ENCODE results near the gene PXMP2.

PXMP2 gene

GRCh38 chr12:132718644-132719043 lies 31.3 kb downstream of the PXMP2 start:
- H3K9ac ChIP-seq (ENCODE audit: low read length), result no peak overlapping the region
- no peaks in the 10 kb centered on the region for H3K4me1 ChIP-seq (ENCODE audit: control insufficient read depth, low read depth, low read length)
- H3K36me3 ChIP-seq (ENCODE audit: control insufficient read depth, low read depth, low read length), result peaks cover 51% of the 10 kb centered on the region
- H3K4me3 ChIP-seq (ENCODE audit: low read length), result no peak overlapping the region
- H3K27me3 ChIP-seq (ENCODE audit: control insufficient read depth, insufficient read depth, low read length), result no peaks in the 10 kb centered on the region
- no peak overlapping the region for H3K27ac ChIP-seq (ENCODE audit: low read length)
- H3K9me3 ChIP-seq (ENCODE audit: control insufficient read depth, low read depth, low read length), result no peaks in the 10 kb centered on the region

GRCh38 chr12:132719141-132719953 lies 32.0 kb downstream of the PXMP2 start:
- H3K4me3 ChIP-seq (ENCODE audit: low read length), result no peak overlapping the region
- H3K27me3 ChIP-seq (ENCODE audit: control insufficient read depth, insufficient read depth, low read length), result no peaks in the 10 kb centered on the region
- H3K36me3 ChIP-seq (ENCODE audit: control insufficient read depth, low read depth, low read length), result peaks cover 54% of the 10 kb centered on the region
- no peak overlapping the region for H3K9ac ChIP-seq (ENCODE audit: low read length)
- H3K9me3 ChIP-seq (ENCODE audit: control insufficient read depth, low read depth, low read length), result no peaks in the 10 kb centered on the region
- H3K27ac ChIP-seq (ENCODE audit: low read length), result no peak overlapping the region
- no peaks in the 10 kb centered on the region for H3K4me1 ChIP-seq (ENCODE audit: control insufficient read depth, low read depth, low read length)

GRCh38 chr12:132719954-132720324 lies 32.6 kb downstream of the PXMP2 start:
- Histone ChIP-seq H3K9me3 (ENCODE audit: control insufficient read depth, low read depth, low read length) (no peaks in the 10 kb centered on the region), H3K4me3 (ENCODE audit: low read length) (no peak overlapping the region), H3K36me3 (ENCODE audit: control insufficient read depth, low read depth, low read length) (peaks cover 54% of the 10 kb centered on the region), H3K4me1 (ENCODE audit: control insufficient read depth, low read depth, low read length) (no peaks in the 10 kb centered on the region), H3K27me3 (ENCODE audit: control insufficient read depth, insufficient read depth, low read length) (no peaks in the 10 kb centered on the region), H3K27ac (ENCODE audit: low read length) (no peak overlapping the region), H3K9ac (ENCODE audit: low read length) (no peak overlapping the region)

GRCh38 chr12:132720606-132721345 lies 33.4 kb downstream of the PXMP2 start:
- H3K4me3 ChIP-seq (ENCODE audit: low read length), result no peak overlapping the region
- peaks cover 59% of the 10 kb centered on the region for H3K36me3 ChIP-seq (ENCODE audit: control insufficient read depth, low read depth, low read length)
- no peaks in the 10 kb centered on the region for H3K27me3 ChIP-seq (ENCODE audit: control insufficient read depth, insufficient read depth, low read length)
- no peaks in the 10 kb centered on the region for H3K4me1 ChIP-seq (ENCODE audit: control insufficient read depth, low read depth, low read length)
- no peak overlapping the region for H3K27ac ChIP-seq (ENCODE audit: low read length)
- H3K9me3 ChIP-seq (ENCODE audit: control insufficient read depth, low read depth, low read length), result no peaks in the 10 kb centered on the region
- H3K9ac ChIP-seq (ENCODE audit: low read length), result no peak overlapping the region

GRCh38 chr12:132723015-132723763 lies 35.8 kb downstream of the PXMP2 start:
- H3K4me1 ChIP-seq (ENCODE audit: control insufficient read depth, low read depth, low read length), result no peaks in the 10 kb centered on the region
- no peaks in the 10 kb centered on the region for H3K27me3 ChIP-seq (ENCODE audit: control insufficient read depth, insufficient read depth, low read length)
- no peak overlapping the region for H3K9ac ChIP-seq (ENCODE audit: low read length)
- H3K27ac ChIP-seq (ENCODE audit: low read length), result no peak overlapping the region
- H3K9me3 ChIP-seq (ENCODE audit: control insufficient read depth, low read depth, low read length), result no peaks in the 10 kb centered on the region
- peaks cover 80% of the 10 kb centered on the region for H3K36me3 ChIP-seq (ENCODE audit: control insufficient read depth, low read depth, low read length)
- H3K4me3 ChIP-seq (ENCODE audit: low read length), result no peak overlapping the region

- no peaks in the 10 kb centered on the region for H3K9me3 ChIP-seq (ENCODE audit: control insufficient read depth, low read depth, low read length)
- H3K27ac ChIP-seq (ENCODE audit: low read length), result no peak overlapping the region
- peaks cover 83% of the 10 kb centered on the region for H3K36me3 ChIP-seq (ENCODE audit: control insufficient read depth, low read depth, low read length)
- no peaks in the 10 kb centered on the region for H3K27me3 ChIP-seq (ENCODE audit: control insufficient read depth, insufficient read depth, low read length)
- H3K4me1 ChIP-seq (ENCODE audit: control insufficient read depth, low read depth, low read length), result no peaks in the 10 kb centered on the region
- no peak overlapping the region for H3K9ac ChIP-seq (ENCODE audit: low read length)
- no peak overlapping the region for H3K4me3 ChIP-seq (ENCODE audit: low read length)
These were observed 36.4 kb downstream of the PXMP2 start for GRCh38 chr12:132723764-132724140.

- no peaks in the 10 kb centered on the region for H3K9me3 ChIP-seq (ENCODE audit: control insufficient read depth, low read depth, low read length)
These were observed 37.3 kb downstream of the PXMP2 start for GRCh38 chr12:132724506-132725241.

GRCh38 chr12:132726386-132726785 lies 39.0 kb downstream of the PXMP2 start:
- Histone ChIP-seq H3K9ac (ENCODE audit: low read length) (no peak overlapping the region), H3K4me3 (ENCODE audit: low read length) (no peak overlapping the region), H3K9me3 (ENCODE audit: control insufficient read depth, low read depth, low read length) (no peaks in the 10 kb centered on the region), H3K4me1 (ENCODE audit: control insufficient read depth, low read depth, low read length) (no peaks in the 10 kb centered on the region), H3K27me3 (ENCODE audit: control insufficient read depth, insufficient read depth, low read length) (no peaks in the 10 kb centered on the region), H3K27ac (ENCODE audit: low read length) (no peak overlapping the region), H3K36me3 (ENCODE audit: control insufficient read depth, low read depth, low read length) (peaks cover 80% of the 10 kb centered on the region)

More at GRCh38 chr12:132724506-132725241, 37.3 kb downstream of the PXMP2 start:
- peaks cover 78% of the 10 kb centered on the region for H3K36me3 ChIP-seq (ENCODE audit: control insufficient read depth, low read depth, low read length)
- no peaks in the 10 kb centered on the region for H3K27me3 ChIP-seq (ENCODE audit: control insufficient read depth, insufficient read depth, low read length)
- H3K4me3 ChIP-seq (ENCODE audit: low read length), result no peak overlapping the region
- no peaks in the 10 kb centered on the region for H3K4me1 ChIP-seq (ENCODE audit: control insufficient read depth, low read depth, low read length)
- no peak overlapping the region for H3K27ac ChIP-seq (ENCODE audit: low read length)
- no peak overlapping the region for H3K9ac ChIP-seq (ENCODE audit: low read length)

- H3K4me1 ChIP-seq (ENCODE audit: control insufficient read depth, low read depth, low read length), result no peaks in the 10 kb centered on the region
- H3K9me3 ChIP-seq (ENCODE audit: control insufficient read depth, low read depth, low read length), result no peaks in the 10 kb centered on the region
- no peak overlapping the region for H3K4me3 ChIP-seq (ENCODE audit: low read length)
- no peak overlapping the region for H3K27ac ChIP-seq (ENCODE audit: low read length)
- no peak overlapping the region for H3K9ac ChIP-seq (ENCODE audit: low read length)
- H3K27me3 ChIP-seq (ENCODE audit: control insufficient read depth, insufficient read depth, low read length), result no peaks in the 10 kb centered on the region
- H3K36me3 ChIP-seq (ENCODE audit: control insufficient read depth, low read depth, low read length), result peaks cover 85% of the 10 kb centered on the region
These were observed 39.9 kb downstream of the PXMP2 start for GRCh38 chr12:132727091-132727794.

- Histone ChIP-seq H3K27me3 (ENCODE audit: control insufficient read depth, insufficient read depth, low read length) (no peaks in the 10 kb centered on the region), H3K27ac (ENCODE audit: low read length) (no peak overlapping the region), H3K4me1 (ENCODE audit: control insufficient read depth, low read depth, low read length) (no peaks in the 10 kb centered on the region), H3K4me3 (ENCODE audit: low read length) (no peak overlapping the region), H3K9me3 (ENCODE audit: control insufficient read depth, low read depth, low read length) (no peaks in the 10 kb centered on the region), H3K36me3 (ENCODE audit: control insufficient read depth, low read depth, low read length) (peaks cover 92% of the 10 kb centered on the region), H3K9ac (ENCODE audit: low read length) (no peak overlapping the region)
These were observed 41.1 kb downstream of the PXMP2 start for GRCh38 chr12:132728502-132728901.
